Body of pancreas (tissue), 4 donors: ENCODE measurements around the gene TMEM126B.

Source experiments
- CTCF ChIP-seq, 7 experiments: fragments of 450-650 bp in 4 of 7; fragments of 200-600 bp in 3 of 7; sonication (generic) in 3 of 7; IDR thresholded peaks; one replicate each; pipeline ENCODE4 v1.5.1; 2016 to 2019; ENCODE audit warnings: antibody characterized with exemption in 7 of 7
- POLR2A ChIP-seq, 3 donors: fragments of 450-650 bp; IDR thresholded peaks; one replicate each; pipeline ENCODE4 v1.6.1; 2016; ENCODE audit warnings: antibody characterized with exemption in 3 of 3, mild to moderate bottlenecking in 2 of 3

- TF ChIP-seq CTCF (IDR thresholded peaks at IDR 0.05) (no peak), POLR2A (IDR thresholded peaks at IDR 0.05) (no peak)
These were observed 25.2 kb upstream of the TMEM126B start for GRCh38 chr11:85603220-85603619.
